ENCODE measurements around the gene TSFM. TPM values are rescaled to one million over a fixed set of nuclear protein-coding genes. Genes with fewer than 3 reads are reported as not detected.

TSFM gene
- total and polyA plus RNA-seq, 2 of the 13 experiments (the other 11 are each of a cell fraction or from before 2014, with no cell fraction given) = 29.8 to 68.3 TPM

DNA sequence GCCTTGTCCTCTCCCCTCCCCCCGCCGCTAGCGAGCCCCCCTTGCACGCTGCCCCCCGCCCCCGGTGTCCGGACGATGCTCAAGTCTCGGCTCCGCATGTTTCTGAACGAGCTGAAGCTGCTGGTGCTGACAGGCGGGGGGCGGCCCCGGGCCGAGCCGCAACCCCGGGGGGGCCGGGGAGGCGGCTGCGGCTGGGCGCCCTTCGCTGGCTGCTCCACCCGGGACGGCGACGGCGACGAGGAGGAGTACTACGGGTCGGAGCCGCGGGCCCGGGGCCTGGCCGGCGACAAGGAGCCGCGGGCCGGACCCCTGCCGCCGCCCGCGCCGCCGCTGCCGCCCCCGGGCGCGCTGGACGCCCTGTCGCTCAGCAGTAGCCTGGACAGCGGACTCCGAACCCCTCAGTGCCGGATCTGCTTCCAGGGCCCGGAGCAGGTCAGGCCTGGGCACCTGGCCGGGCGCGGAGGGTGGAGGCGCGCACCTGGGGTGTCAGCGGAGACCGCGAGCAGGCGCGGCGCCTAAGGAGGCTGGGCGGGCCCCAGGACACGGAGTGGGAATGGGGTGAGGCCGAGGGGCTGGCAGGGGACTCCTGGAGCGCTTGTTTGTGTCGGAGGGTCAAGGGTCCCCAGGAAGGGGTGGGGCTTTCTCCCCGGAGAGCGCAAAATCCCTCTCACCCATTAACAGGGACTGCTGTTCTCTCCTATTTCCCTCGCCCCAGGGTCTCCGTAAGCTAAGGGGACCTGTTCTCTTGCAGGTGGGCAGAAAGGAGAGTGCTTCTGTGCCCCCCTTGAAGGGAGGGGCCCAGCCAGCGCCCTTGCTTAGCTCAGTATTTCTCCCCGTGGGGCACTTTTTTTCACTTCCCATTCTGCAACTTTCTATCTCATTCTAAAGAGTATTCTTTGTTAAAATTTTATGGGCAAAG lies 26.9 kb upstream of the TSFM start (continued):
- TF ChIP-seq, protein P1, sequence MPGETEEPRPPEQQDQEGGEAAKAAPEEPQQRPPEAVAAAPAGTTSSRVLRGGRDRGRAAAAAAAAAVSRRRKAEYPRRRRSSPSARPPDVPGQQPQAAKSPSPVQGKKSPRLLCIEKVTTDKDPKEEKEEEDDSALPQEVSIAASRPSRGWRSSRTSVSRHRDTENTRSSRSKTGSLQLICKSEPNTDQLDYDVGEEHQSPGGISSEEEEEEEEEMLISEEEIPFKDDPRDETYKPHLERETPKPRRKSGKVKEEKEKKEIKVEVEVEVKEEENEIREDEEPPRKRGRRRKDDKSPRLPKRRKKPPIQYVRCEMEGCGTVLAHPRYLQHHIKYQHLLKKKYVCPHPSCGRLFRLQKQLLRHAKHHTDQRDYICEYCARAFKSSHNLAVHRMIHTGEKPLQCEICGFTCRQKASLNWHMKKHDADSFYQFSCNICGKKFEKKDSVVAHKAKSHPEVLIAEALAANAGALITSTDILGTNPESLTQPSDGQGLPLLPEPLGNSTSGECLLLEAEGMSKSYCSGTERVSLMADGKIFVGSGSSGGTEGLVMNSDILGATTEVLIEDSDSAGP (CRISPR knock-in tag; IDR thresholded peaks at IDR 0.05; ENCODE audit: borderline replicate concordance) = 0 out of 2 replicates have a peak, but pooled peaks have one; percentile 18
- peak; percentile 28; the same call in 1 of the 2 replicates for TF ChIP-seq ZBTB3 (CRISPR knock-in tag; IDR thresholded peaks at IDR 0.05; ENCODE audit: borderline replicate concordance, low read depth)
- TF ChIP-seq RBFOX2 (IDR thresholded peaks at IDR 0.05; ENCODE audit: low read depth, low read length) = peak; percentile 87
- TF ChIP-seq CREM (IDR thresholded peaks at IDR 0.05) = no peak
- no peak for TF ChIP-seq CREM (CRISPR knock-in tag; IDR thresholded peaks at IDR 0.05)
- TF ChIP-seq ZNF441 (CRISPR knock-in tag; IDR thresholded peaks at IDR 0.05; ENCODE audit: borderline replicate concordance) = peak; percentile 21; the same call in 1 of the 2 replicates
- TF ChIP-seq, protein P2, sequence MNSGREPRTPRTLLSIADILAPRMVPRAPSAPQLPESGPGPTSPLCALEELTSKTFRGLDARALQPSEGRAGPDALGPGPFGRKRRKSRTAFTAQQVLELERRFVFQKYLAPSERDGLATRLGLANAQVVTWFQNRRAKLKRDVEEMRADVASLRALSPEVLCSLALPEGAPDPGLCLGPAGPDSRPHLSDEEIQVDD (CRISPR knock-in tag; IDR thresholded peaks at IDR 0.05; ENCODE audit: borderline replicate concordance) = no peak
- 0 out of 2 replicates have a peak, but pooled peaks have one; percentile 51 for TF ChIP-seq KLF6 (CRISPR knock-in tag; IDR thresholded peaks at IDR 0.05)
- peak; percentile 52; the same call in 1 of the 2 replicates for TF ChIP-seq ZBTB42 (CRISPR knock-in tag; IDR thresholded peaks at IDR 0.05)
- TF ChIP-seq, protein P3, sequence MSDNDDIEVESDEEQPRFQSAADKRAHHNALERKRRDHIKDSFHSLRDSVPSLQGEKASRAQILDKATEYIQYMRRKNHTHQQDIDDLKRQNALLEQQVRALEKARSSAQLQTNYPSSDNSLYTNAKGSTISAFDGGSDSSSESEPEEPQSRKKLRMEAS (IDR thresholded peaks at IDR 0.05) = peak; percentile 44; the same call in 1 of the 2 replicates
- TF ChIP-seq ETV5 (CRISPR knock-in tag; IDR thresholded peaks at IDR 0.05; ENCODE audit: borderline replicate concordance) = peak; percentile 20; the same call in 1 of the 2 replicates
- TF ChIP-seq, protein P4, sequence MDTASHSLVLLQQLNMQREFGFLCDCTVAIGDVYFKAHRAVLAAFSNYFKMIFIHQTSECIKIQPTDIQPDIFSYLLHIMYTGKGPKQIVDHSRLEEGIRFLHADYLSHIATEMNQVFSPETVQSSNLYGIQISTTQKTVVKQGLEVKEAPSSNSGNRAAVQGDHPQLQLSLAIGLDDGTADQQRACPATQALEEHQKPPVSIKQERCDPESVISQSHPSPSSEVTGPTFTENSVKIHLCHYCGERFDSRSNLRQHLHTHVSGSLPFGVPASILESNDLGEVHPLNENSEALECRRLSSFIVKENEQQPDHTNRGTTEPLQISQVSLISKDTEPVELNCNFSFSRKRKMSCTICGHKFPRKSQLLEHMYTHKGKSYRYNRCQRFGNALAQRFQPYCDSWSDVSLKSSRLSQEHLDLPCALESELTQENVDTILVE (CRISPR knock-in tag; IDR thresholded peaks at IDR 0.05) = peak; percentile 21; the same call in 1 of the 2 replicates
- peak; percentile 44; the same call in 1 of the 2 replicates for TF ChIP-seq ZNF891 (CRISPR knock-in tag; IDR thresholded peaks at IDR 0.05)
- no peak for TF ChIP-seq NR1H2 (CRISPR knock-in tag; IDR thresholded peaks at IDR 0.05; ENCODE audit: borderline replicate concordance, low read depth)
- TF ChIP-seq NR2C2 (CRISPR knock-in tag; IDR thresholded peaks at IDR 0.05; ENCODE audit: borderline replicate concordance) = peak; percentile 82
- 0 out of 2 replicates have a peak, but pooled peaks have one; percentile 44 for TF ChIP-seq ZSCAN20 (CRISPR knock-in tag; IDR thresholded peaks at IDR 0.05; ENCODE audit: borderline replicate concordance)
- 0 out of 2 replicates have a peak, but pooled peaks have one; percentile 19 for TF ChIP-seq ZNF614 (CRISPR knock-in tag; IDR thresholded peaks at IDR 0.05; ENCODE audit: borderline replicate concordance)
- TF ChIP-seq PRPF4 (IDR thresholded peaks at IDR 0.05; ENCODE audit: low read depth, low read length, poor library complexity, severe bottlenecking) = no peak
- peak; percentile 21; the same call in 1 of the 2 replicates for TF ChIP-seq ZNF431 (CRISPR knock-in tag; IDR thresholded peaks at IDR 0.05; ENCODE audit: borderline replicate concordance, low read depth)
- TF ChIP-seq ERF (CRISPR knock-in tag; IDR thresholded peaks at IDR 0.05) = peak; percentile 41; the same call in 1 of the 2 replicates
- TF ChIP-seq ZFX (CRISPR knock-in tag; IDR thresholded peaks at IDR 0.05; ENCODE audit: low read depth) = peak; percentile 84
- TF ChIP-seq SOX6 (IDR thresholded peaks at IDR 0.05) = no peak
- TF ChIP-seq SOX6 (CRISPR knock-in tag; IDR thresholded peaks at IDR 0.05) = 0 out of 2 replicates have a peak, but pooled peaks have one; percentile 28
- 0 out of 2 replicates have a peak, but pooled peaks have one; percentile 25 for TF ChIP-seq RARA (CRISPR knock-in tag; IDR thresholded peaks at IDR 0.05)
